Endothelial cell of umbilical vein (primary cell): ENCODE measurements around the gene UTS2R. TPM values are rescaled to one million over a fixed set of nuclear protein-coding genes. Genes with fewer than 3 reads are reported as not detected.

ENCODE experiments used
- BruUV-seq: library from RNA; stranded (reverse); fragments of 400-500 nt; replicated peaks from 2 replicates; lab custom pipeline; 2021; lab: Mats Ljungman, UMichigan
- CTCF ChIA-PET: fragments of 300-600, 350-600 bp; sonication (Branson Sonifier 250); formaldehyde crosslinking; loops from one replicate; lab custom pipeline; 2021; ENCODE audit warnings: antibody characterized with exemption, inconsistent platforms; lab: Charles Lee
- POLR2A ChIA-PET: fragments of 300-600, 350-600 bp; sonication (Branson Sonifier 250); formaldehyde crosslinking; loops from one replicate; lab custom pipeline; 2021; ENCODE audit warnings: antibody characterized with exemption, inconsistent platforms; lab: Charles Lee
- DNase-seq: peaks from one replicate; pipeline ENCODE4 v3.0.0-alpha.2; 2011; ENCODE audit warnings: low read depth, low spot score
- FAIRE-seq: peaks from 2 replicates; lab custom pipeline; 2011; peaks lifted over from hg19 to GRCh38; lab: Jason Lieb, UNC
- H2AFZ ChIP-seq: 2 replicates; pipeline ENCODE4 v1.6.0; 2012; ENCODE audit warnings: low read depth, low read length, control low read depth, inconsistent platforms
- H3K27ac ChIP-seq: 2 replicates; pipeline ENCODE4 v1.5.1; 2011; ENCODE audit warnings: low read depth, mild to moderate bottlenecking, control low read depth, low read length, moderate library complexity; ENCODE audit not compliant: insufficient read depth
- H3K27me3 ChIP-seq, 2 experiments: 2 replicates each; pipeline versions ENCODE4 v1.6.0 to v1.6.1; 2011; ENCODE audit warnings: low read length in 2 of 2, mixed read lengths in 1 of 2; ENCODE audit not compliant: control insufficient read depth in 2 of 2, insufficient read depth in 2 of 2
- H3K36me3 ChIP-seq, 2 experiments: 2 replicates in 1 of 2; 3 replicates in 1 of 2; pipeline ENCODE4 v1.5.1; 2011; ENCODE audit warnings: low read length in 2 of 2, mild to moderate bottlenecking in 1 of 2, moderate library complexity in 1 of 2; ENCODE audit not compliant: control insufficient read depth in 2 of 2, insufficient read depth in 2 of 2; ENCODE audit errors: extremely low read depth in 1 of 2
- H3K4me1 ChIP-seq: 3 replicates; pipeline ENCODE4 v1.5.1; 2011; ENCODE audit warnings: mild to moderate bottlenecking, low read length; ENCODE audit not compliant: control insufficient read depth, insufficient read depth; ENCODE audit errors: extremely low read depth
- H3K4me2 ChIP-seq: 2 replicates; pipeline ENCODE4 v1.6.1; 2011; ENCODE audit warnings: low read length, control low read depth, mixed read lengths; ENCODE audit not compliant: insufficient read depth
- H3K4me3 ChIP-seq, 3 experiments: fragments of 200-600 bp in 1 of 3; sonication (generic), shearing (Covaris generic) in 1 of 3; replicated peaks in 1 of 3; 2 replicates each; pipeline ENCODE4 v1.5.1; 2011 to 2016; ENCODE audit warnings: control low read depth in 3 of 3, low read length in 3 of 3, mild to moderate bottlenecking in 2 of 3, inconsistent platforms in 1 of 3, low read depth in 1 of 3, moderate library complexity in 1 of 3; ENCODE audit not compliant: insufficient read depth in 1 of 3
- H3K79me2 ChIP-seq: 2 replicates; pipeline ENCODE4 v1.6.0; 2012; ENCODE audit warnings: low read length, inconsistent platforms; ENCODE audit not compliant: control insufficient read depth, insufficient read depth
- H3K9ac ChIP-seq: replicated peaks from 2 replicates; pipeline ENCODE3; 2011; ENCODE audit warnings: low read length, control low read depth; ENCODE audit not compliant: insufficient read depth; ENCODE audit errors: extremely low read depth
- H3K9me1 ChIP-seq: replicated peaks from 3 replicates; pipeline ENCODE4 v1.6.0; 2011; ENCODE audit warnings: mild to moderate bottlenecking, low read length; ENCODE audit not compliant: control insufficient read depth, insufficient read depth; ENCODE audit errors: extremely low read depth
- H3K9me3 ChIP-seq: replicated peaks from 2 replicates; pipeline ENCODE4 v1.5.1; 2012; ENCODE audit warnings: low read length, inconsistent platforms; ENCODE audit not compliant: control insufficient read depth, insufficient read depth
- H4K20me1 ChIP-seq: replicated peaks from 2 replicates; pipeline ENCODE3; 2011; ENCODE audit warnings: mild to moderate bottlenecking, low read length; ENCODE audit not compliant: control insufficient read depth, insufficient read depth; ENCODE audit errors: extremely low read depth
- EZH2 ChIP-seq: IDR thresholded peaks from 2 replicates; pipeline ENCODE4 v1.6.1; 2012; ENCODE audit warnings: borderline replicate concordance, low read depth, mild to moderate bottlenecking, moderate library complexity, low read length, inconsistent platforms; ENCODE audit not compliant: severe bottlenecking
- FOS ChIP-seq: IDR thresholded peaks from 2 replicates; pipeline ENCODE4 v1.6.1; 2011; ENCODE audit warnings: mild to moderate bottlenecking, low read length, moderate library complexity, borderline replicate concordance; ENCODE audit not compliant: insufficient read depth
- GATA2 ChIP-seq: IDR thresholded peaks from 2 replicates; pipeline ENCODE4 v1.7.0; 2011; ENCODE audit warnings: low read depth, mild to moderate bottlenecking, moderate library complexity, mixed read lengths, low read length; ENCODE audit not compliant: insufficient read length, insufficient read depth
- JUN ChIP-seq: IDR thresholded peaks from 2 replicates; pipeline ENCODE4 v1.6.1; 2011; ENCODE audit warnings: borderline replicate concordance, low read depth; ENCODE audit not compliant: insufficient read length, insufficient read depth
- MYC ChIP-seq: IDR thresholded peaks from one replicate; pipeline ENCODE4 v1.6.1; 2011; ENCODE audit warnings: mild to moderate bottlenecking, low read depth, low read length
- POLR2A ChIP-seq: IDR thresholded peaks from 2 replicates; pipeline ENCODE4 v1.6.1; 2012; ENCODE audit warnings: low read depth, mild to moderate bottlenecking, control low read depth, low read length
- POLR2AphosphoS5 ChIP-seq: IDR thresholded peaks from 2 replicates; pipeline ENCODE4 v1.6.1; 2012; ENCODE audit warnings: low read depth, mild to moderate bottlenecking, control low read depth, low read length, moderate library complexity; ENCODE audit not compliant: insufficient read depth
- dilution Hi-C: fragments of 300-500 bp; cut with MboI; formaldehyde crosslinking; loops from one replicate; pipeline ENCODE4 v1.15.0; 2019; ENCODE audit warnings: low sequenced_read_pairs; ENCODE audit not compliant: extremely low pct_ligation_motif_present
- intact Hi-C: fragments of 100-400 bp; cut with micrococcal nuclease; formaldehyde crosslinking; loops from one replicate; pipeline ENCODE4 v1.10.0; 2022
- polyA plus RNA-seq, 4 experiments: library from polyadenylated mRNA; depleted of rRNA in 3 of 4; stranded (reverse) in 3 of 4; unstranded in 1 of 4; fragments of >200 nt; gene quantifications; 2 replicates each; pipeline versions ENCODE4 v1.2.1 to v1.2.3, GENCODE V29; 2011 to 2012; ENCODE audit warnings: missing spikeins in 1 of 4
- total RNA-seq: library from RNA; stranded (reverse); gene quantifications from 2 replicates; pipeline ENCODE4 v1.2.3, GENCODE V29; 2021
- TF ChIP-seq, protein P1 (sequence below), 2 donors: IDR thresholded peaks; 1 replicate in 1 of 2; 2 replicates in 1 of 2; pipeline ENCODE4 v1.5.1; 2011; ENCODE audit warnings: low read length in 2 of 2, mild to moderate bottlenecking in 2 of 2, moderate library complexity in 2 of 2, control low read depth in 1 of 2, inconsistent platforms in 1 of 2, low read depth in 1 of 2; ENCODE audit not compliant: insufficient read depth in 1 of 2; ENCODE audit errors: extremely low read depth in 1 of 2
- TF ChIP-seq, protein P2 (sequence below): IDR thresholded peaks from 2 replicates; pipeline ENCODE4 v1.6.1; 2011; ENCODE audit not compliant: insufficient read depth, insufficient read length

The UTS2R gene
- total and polyA plus RNA-seq, 2 donors (not counting 3 experiments of a cell fraction or from before 2014, with no cell fraction given) = not detected

DNA sequence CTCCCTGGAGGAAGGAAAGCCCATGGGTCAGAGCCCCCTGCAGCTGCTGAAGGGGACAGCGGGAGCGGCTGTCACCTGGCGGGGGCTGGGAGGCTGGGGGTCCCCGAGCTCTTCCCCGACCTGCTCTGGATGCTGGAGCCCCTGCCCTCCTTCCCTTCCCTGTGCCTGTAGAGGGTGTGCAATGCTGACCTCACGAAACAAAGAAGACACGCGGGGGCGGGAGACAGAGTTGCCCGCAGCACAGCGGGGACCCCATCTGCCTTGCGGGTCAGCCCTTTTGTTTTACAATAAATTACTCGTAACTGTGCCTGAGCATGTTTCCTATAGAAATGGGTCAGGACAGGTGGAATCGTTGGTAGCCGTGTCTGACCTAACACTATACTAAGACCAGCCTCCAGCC lies 44.3 kb upstream of the UTS2R start:
- POLR2A ChIA-PET = no interaction called here
- Histone ChIP-seq H3K9ac (no peak overlapping the region), H3K9me3 (no peaks in the 10 kb centered on the region), H3K4me2 (no peak overlapping the region), H3K27ac (no peak overlapping the region), H2AFZ (no peak overlapping the region), H3K36me3 (no peaks in the 10 kb centered on the region), H3K4me1 (no peaks in the 10 kb centered on the region), H3K4me3 (no peak overlapping the region), H4K20me1 (no peaks in the 10 kb centered on the region), H3K79me2 (no peaks in the 10 kb centered on the region), H3K27me3 (no peaks in the 10 kb centered on the region), H3K9me1 (no peaks in the 10 kb centered on the region)
- FAIRE-seq (no peak), DNase-seq (no peak)
- CTCF ChIA-PET = no interaction called here
- TF ChIP-seq, protein P1, sequence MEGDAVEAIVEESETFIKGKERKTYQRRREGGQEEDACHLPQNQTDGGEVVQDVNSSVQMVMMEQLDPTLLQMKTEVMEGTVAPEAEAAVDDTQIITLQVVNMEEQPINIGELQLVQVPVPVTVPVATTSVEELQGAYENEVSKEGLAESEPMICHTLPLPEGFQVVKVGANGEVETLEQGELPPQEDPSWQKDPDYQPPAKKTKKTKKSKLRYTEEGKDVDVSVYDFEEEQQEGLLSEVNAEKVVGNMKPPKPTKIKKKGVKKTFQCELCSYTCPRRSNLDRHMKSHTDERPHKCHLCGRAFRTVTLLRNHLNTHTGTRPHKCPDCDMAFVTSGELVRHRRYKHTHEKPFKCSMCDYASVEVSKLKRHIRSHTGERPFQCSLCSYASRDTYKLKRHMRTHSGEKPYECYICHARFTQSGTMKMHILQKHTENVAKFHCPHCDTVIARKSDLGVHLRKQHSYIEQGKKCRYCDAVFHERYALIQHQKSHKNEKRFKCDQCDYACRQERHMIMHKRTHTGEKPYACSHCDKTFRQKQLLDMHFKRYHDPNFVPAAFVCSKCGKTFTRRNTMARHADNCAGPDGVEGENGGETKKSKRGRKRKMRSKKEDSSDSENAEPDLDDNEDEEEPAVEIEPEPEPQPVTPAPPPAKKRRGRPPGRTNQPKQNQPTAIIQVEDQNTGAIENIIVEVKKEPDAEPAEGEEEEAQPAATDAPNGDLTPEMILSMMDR (IDR thresholded peaks at IDR 0.05; ENCODE audit: extremely low read depth in 1 of 2, insufficient read depth in 1 of 2, low read depth in 1 of 2, low read length in 2 of 2) = no peak
- no peak for TF ChIP-seq EZH2
- no peak for TF ChIP-seq MYC
- no peak for TF ChIP-seq FOS
- TF ChIP-seq JUN = no peak
- TF ChIP-seq POLR2AphosphoS5 = no peak
- TF ChIP-seq, protein P2, sequence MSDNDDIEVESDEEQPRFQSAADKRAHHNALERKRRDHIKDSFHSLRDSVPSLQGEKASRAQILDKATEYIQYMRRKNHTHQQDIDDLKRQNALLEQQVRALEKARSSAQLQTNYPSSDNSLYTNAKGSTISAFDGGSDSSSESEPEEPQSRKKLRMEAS = no peak
- no peak for TF ChIP-seq POLR2A
- TF ChIP-seq GATA2 = no peak
- BruUV-seq = no TSS peak
- dilution Hi-C loops (no loop called here), intact Hi-C loops (no loop called here)
